Umbilical cord (tissue), 2 donors: Measurements from ENCODE around the gene AMBP. TPM values are rescaled to one million over a fixed set of nuclear protein-coding genes. Genes with fewer than 3 reads are reported as not detected.

ENCODE experiments used
- DNase-seq: peaks from one replicate; pipeline ENCODE4 v3.0.0-alpha.2; 2015; ENCODE audit warnings: low spot score
- total RNA-seq: library from RNA; depleted of rRNA; stranded (reverse); fragments of >200 nt; gene quantifications from one replicate; pipeline ENCODE4 v1.2.3, GENCODE V29; 2014; ENCODE audit warnings: low replicate concordance; ENCODE audit not compliant: insufficient read depth

Gene AMBP
- total RNA-seq, 1 donor from 2014 or later: not detected

DNA sequence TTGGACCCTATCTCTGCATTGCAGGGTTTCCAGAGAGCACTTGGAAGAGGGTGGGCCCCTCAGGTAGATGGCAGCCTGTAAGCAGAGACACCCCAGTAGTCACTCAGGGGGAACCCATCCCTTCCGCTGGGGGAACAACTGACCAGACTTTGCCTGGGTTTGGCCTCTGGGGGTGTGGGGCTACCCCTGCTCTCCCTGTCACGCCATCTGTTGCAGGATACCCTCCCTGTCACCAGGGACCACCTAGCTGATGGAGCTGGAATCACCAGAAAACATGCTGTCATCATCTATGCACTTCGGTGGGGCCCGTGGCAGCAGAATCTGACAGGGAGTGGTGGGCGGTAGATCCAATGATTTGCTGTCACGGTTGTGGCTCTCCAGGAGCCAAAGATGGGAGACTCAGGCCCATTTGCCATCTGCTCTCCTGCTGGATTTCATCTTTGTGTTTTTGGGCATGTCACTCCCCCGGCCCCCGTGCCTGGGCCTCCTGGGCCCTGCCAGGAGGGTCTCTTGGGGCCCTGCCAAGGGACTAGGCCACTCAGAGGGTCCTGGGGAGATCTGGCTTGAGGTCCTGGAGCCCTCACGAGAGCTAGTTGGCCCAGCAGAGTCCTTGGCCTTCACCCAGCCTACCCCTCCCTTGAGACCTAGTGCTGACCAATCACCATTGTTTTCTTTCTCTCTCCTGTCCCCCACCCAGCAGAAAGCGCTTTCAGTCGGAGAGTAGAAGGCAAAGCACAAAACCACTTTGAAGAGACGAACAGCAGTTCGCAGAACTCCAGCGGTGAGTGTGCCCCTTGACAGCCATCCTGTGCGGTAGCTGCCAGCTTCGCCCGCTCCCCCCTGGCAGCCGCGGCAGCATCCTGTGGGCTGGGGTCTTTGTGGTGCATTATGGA lies 45.9 kb downstream of the AMBP start:
- no peak for DNase-seq

- DNase-seq: no peak
Observed at GRCh38 chr9:114031037-114031630, 47.0 kb downstream of the AMBP start.

GRCh38 chr9:114030364-114030763 lies 47.7 kb downstream of the AMBP start:
- DNase-seq: no peak

GRCh38 chr9:114029311-114030170 lies 48.6 kb downstream of the AMBP start:
- no peak for DNase-seq

GRCh38 chr9:114028646-114029045 lies 49.5 kb downstream of the AMBP start:
- DNase-seq: no peak

DNA sequence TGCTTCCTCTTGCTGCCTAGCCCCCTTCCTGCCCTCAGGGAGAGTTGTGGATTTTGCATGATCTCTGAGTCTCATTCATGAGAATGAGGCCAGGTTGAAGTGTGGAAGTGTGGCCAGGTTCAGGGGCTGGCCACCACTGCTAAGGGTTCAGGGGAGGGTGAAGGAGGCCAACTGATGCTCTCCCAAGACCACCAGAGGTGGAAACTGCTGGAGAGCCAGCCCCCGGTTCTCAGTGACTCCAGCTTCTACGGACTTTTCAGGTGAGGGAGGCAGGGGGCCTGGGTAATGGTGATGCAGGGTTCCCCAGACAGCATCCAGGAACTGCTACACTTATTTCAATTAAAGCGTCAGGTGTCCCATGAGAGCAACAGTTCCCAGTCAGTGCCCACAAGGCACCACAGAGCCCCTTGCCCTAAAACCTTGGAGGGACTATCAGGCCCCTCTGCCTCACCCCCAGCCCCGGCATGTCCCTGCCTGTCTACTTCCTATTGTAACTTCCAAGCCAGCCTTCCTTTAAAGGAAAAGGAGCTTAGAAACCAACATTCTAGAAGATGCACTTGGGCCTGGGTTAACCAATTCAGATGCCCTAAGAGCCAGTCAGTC lies 50.1 kb downstream of the AMBP start:
- no peak for DNase-seq

DNA sequence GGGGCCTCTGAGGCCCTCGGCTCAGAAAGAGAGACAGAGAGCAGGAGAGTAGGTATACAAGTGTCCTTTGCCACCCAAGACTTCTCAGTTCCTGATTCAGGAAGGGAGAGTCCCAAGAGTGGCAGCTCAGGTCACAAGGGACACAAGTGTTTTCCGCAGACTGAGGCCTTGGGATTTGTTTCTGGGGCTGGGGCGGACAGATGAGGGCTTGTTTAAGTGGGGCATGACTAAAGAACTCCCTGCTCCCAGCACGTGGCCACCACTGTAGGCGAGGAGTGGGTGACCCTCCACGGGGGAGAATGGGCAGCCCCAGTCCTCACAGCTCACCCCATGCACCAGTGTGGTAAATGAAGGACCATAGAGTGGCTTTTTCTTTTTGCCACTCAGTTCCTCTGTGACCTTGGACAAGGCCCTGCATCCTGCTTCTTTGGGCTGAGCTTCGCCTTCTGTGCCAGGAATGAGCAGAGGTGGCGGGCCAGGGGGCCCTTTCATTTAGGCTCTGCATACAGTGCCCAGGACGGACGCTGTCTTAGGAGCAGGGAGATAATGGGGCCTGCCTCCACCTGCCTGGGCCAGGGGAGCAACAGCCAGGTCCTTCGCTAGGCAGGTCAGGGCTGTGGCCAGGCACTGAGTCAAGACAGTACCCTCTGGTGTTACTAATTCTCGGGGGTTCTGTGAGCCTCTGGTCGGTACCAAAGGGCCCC lies 50.8 kb downstream of the AMBP start:
- no peak for DNase-seq

DNA sequence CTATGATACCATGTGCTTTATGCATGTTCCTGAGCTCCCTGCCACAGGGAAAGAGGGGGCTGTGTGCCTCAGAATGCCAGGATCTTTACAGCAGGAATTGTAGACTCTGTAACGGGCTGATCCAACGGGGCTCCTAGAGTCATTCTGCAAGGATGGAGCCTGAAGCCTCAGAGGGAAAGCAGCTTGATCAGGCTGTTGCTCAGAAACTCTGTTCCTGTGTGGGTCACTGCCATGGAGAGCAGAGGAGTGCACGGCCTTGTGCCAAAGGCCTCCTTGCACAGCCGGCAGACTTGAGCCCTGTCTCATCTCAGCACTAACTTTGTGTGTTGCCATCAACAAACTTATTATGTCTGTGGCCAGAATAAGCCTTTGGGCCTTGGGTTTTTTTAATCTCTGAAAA lies 51.8 kb downstream of the AMBP start:
- DNase-seq: no peak

- DNase-seq: no peak
Observed at GRCh38 chr9:114025760-114026159, 52.3 kb downstream of the AMBP start.

DNA sequence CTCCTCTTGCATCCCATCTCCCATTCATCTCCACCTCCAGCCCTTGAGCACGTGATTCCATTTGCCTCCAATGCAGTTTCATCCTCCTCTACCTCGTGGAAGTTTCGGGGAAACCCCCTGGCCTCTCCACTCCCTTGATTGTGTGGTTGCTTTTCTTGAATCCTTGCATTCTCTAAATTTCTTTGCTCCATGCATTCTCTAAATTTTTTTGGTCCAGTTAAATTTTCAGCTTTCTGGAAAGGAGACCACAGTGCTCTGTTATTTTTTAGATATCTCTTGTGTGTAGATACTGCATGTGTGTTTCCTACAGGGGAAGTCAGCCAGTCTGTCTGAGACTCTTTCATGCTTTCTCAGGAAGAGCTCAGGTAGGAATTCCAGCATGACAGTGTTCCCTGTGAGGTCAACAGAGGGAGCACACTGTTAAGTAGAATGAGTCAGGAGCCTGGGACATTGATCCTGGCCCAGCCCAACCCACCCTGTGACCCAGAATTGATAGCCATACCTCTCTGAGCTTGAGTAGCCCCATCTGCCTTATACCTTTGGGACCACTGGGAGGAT lies 52.8 kb downstream of the AMBP start:
- no peak for DNase-seq

- no peak for DNase-seq
Observed at GRCh38 chr9:114023961-114024360, 54.1 kb downstream of the AMBP start.

GRCh38 chr9:114021578-114021977 lies 56.5 kb downstream of the AMBP start:
- no peak for DNase-seq

DNA sequence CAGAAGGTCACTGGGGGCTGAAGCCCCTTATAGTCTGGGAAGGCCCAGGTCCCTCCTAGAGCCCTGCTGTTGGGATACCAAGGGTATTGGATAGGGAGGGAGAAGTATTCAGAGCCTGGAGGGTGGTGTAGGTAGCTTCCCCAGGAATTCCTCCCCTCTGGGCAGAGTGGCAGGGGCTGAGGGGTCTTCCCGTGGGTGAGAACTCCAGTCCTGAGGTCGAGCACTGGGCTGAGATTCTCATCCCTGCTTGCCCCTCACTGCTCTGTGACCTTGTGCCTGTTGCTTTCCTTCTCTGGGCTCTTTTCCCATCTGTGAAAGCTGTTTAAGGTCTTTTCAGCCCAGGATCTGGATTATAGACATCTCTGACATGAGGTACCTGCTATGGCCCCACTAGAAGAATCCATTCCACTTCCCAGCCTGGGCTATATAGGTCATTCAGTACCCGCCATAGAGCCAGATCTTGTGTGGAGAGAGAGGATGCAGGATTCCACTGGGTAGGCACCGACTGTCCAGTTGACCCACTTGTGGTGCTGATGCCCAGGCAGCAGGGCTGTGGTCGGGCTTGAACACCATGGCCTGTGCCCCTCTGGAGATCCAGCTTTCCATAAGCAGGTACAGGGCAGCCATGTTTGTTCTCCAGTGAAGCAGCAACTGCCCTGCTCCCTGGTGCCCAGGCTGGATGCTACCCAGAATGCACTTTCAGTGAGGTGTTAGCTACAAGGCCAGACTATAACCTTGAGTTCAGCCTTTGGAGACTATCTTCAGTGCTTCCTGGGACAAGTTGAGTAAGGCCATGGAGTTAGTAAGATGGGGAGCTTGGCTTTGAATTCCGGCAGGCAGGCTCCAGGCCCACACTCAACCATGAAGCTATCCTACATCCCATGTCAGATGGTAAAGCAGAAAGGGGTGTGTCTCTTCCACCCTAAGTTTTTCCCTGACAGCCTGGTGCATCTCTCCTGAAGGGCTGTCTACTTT lies 60.1 kb downstream of the AMBP start:
- DNase-seq: no peak

GRCh38 chr9:114016629-114017423 lies 61.3 kb downstream of the AMBP start:
- DNase-seq: no peak

DNA sequence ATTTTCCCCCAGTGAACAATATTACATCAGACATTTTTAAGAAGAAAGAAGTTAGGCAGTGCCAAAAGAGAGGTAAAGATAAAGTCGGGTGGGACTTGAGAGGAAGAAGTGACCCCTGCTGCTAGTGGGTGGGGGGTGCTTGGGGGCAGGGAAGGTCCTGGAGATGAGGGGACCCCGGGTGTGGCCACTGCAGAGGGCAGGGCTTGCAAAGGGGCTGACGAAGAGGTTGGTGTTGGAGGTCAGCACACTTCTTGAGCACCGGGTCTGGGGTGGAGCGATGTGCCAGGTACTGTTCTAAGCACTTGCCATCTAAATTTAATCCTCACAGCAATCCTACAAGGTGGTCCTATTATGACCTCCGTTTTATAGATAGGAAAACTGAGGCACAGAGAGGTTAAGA lies 62.0 kb downstream of the AMBP start:
- DNase-seq: no peak

GRCh38 chr9:114015607-114016006 lies 62.5 kb downstream of the AMBP start:
- no peak for DNase-seq

DNA sequence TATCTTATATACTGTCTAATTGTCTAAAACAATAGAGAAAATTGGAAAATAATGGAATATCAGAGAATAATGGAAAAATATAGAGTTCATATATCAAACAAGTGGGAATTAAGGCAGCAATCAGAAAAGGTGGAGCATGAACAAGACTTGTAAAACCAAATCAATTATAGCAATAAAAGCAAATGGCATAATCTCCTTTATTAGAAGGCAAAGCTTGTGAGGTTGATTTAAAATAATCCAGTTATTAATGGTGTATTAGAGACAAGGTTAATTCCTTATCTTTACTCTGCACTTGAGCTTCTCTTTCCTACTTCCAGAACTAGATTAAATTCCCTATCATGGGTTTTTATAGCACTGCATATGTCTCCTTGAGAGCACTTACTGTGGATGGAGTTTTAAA lies 64.1 kb downstream of the AMBP start:
- DNase-seq: no peak

GRCh38 chr9:114012126-114012525 lies 66.0 kb downstream of the AMBP start:
- DNase-seq: no peak

- no peak for DNase-seq
Observed at GRCh38 chr9:114011313-114011712, 66.8 kb downstream of the AMBP start.
